Testis (tissue), 2 donors: ENCODE data around the gene TOP1.

Source experiments
- POLR2A ChIP-seq: fragments of 450-650 bp; IDR thresholded peaks from one replicate; pipeline ENCODE4 v1.6.1; 2017; ENCODE audit warnings: antibody characterized with exemption, mild to moderate bottlenecking, moderate library complexity
- TF ChIP-seq, protein P1 (sequence below), 3 experiments: fragments of 450-650 bp in 2 of 3; fragments of 200-600 bp in 1 of 3; sonication (generic) in 1 of 3; IDR thresholded peaks; one replicate each; pipeline ENCODE4 v1.5.1; 2016 to 2019; ENCODE audit warnings: antibody characterized with exemption in 3 of 3, mild to moderate bottlenecking in 2 of 3, moderate library complexity in 1 of 3

GRCh38 chr20:41148942-41149341, 120.3 kb downstream of the TOP1 start:
- TF ChIP-seq, protein P1, sequence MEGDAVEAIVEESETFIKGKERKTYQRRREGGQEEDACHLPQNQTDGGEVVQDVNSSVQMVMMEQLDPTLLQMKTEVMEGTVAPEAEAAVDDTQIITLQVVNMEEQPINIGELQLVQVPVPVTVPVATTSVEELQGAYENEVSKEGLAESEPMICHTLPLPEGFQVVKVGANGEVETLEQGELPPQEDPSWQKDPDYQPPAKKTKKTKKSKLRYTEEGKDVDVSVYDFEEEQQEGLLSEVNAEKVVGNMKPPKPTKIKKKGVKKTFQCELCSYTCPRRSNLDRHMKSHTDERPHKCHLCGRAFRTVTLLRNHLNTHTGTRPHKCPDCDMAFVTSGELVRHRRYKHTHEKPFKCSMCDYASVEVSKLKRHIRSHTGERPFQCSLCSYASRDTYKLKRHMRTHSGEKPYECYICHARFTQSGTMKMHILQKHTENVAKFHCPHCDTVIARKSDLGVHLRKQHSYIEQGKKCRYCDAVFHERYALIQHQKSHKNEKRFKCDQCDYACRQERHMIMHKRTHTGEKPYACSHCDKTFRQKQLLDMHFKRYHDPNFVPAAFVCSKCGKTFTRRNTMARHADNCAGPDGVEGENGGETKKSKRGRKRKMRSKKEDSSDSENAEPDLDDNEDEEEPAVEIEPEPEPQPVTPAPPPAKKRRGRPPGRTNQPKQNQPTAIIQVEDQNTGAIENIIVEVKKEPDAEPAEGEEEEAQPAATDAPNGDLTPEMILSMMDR (IDR thresholded peaks at IDR 0.05): no peak
- no peak for TF ChIP-seq POLR2A
